ENCODE measurements around the gene CIDEC.
"Not testable (repeated sequence)": the region's sequence is repeated elsewhere in the genome, so short reads cannot be mapped to it uniquely, and the experiment has no call there.

GRCh38 chr3:9900965-9901415 lies 20.9 kb upstream of the CIDEC start:
- not testable (repeated sequence) for TF ChIP-seq CEBPB (IDR thresholded peaks at IDR 0.05; ENCODE audit: low read depth, low read length)
- TF ChIP-seq, protein P1, sequence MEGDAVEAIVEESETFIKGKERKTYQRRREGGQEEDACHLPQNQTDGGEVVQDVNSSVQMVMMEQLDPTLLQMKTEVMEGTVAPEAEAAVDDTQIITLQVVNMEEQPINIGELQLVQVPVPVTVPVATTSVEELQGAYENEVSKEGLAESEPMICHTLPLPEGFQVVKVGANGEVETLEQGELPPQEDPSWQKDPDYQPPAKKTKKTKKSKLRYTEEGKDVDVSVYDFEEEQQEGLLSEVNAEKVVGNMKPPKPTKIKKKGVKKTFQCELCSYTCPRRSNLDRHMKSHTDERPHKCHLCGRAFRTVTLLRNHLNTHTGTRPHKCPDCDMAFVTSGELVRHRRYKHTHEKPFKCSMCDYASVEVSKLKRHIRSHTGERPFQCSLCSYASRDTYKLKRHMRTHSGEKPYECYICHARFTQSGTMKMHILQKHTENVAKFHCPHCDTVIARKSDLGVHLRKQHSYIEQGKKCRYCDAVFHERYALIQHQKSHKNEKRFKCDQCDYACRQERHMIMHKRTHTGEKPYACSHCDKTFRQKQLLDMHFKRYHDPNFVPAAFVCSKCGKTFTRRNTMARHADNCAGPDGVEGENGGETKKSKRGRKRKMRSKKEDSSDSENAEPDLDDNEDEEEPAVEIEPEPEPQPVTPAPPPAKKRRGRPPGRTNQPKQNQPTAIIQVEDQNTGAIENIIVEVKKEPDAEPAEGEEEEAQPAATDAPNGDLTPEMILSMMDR (IDR thresholded peaks at IDR 0.05; ENCODE audit: control extremely low read depth in 1 of 3, insufficient read depth in 1 of 3, low read depth in 1 of 3, low read length in 3 of 3), result not testable (repeated sequence)

Data from H1 (cell line).